Stimulated activated CD4-positive, alpha-beta T cell treated with anti-CD3 and anti-CD28 coated beads, Interleukin-15, amount 100 ng/mL, for 1 hour (primary cell): ENCODE results near the gene GNAO1.

Source experiments
- DNase-seq, 2 donors: peaks; one replicate each; pipeline ENCODE4 v3.0.0-alpha.2; 2020; ENCODE audit warnings: low read depth in 1 of 2, low spot score in 1 of 2

Gene GNAO1

GRCh38 chr16:56191156-56191815 lies at the start of gene GNAO1:
TSS of gene GNAO1 (plus strand) at chr16:56191489. CDS start at chr16:56192236, 747 bp downstream.
- peak; percentile 21 to 52 for DNase-seq

GRCh38 chr16:56143666-56144065 lies 47.6 kb upstream of the GNAO1 start:
- DNase-seq = no peak

GRCh38 chr16:56145369-56145768 lies 45.9 kb upstream of the GNAO1 start:
- DNase-seq = no peak

GRCh38 chr16:56151621-56152020 lies 39.7 kb upstream of the GNAO1 start:
- no peak for DNase-seq

- DNase-seq = no peak
Observed at GRCh38 chr16:56161658-56162057, 29.6 kb upstream of the GNAO1 start.

GRCh38 chr16:56163089-56163488 lies 28.2 kb upstream of the GNAO1 start:
- DNase-seq = no peak

- DNase-seq = no peak
Observed at GRCh38 chr16:56163938-56164337, 27.4 kb upstream of the GNAO1 start.

- no peak for DNase-seq
Observed at GRCh38 chr16:56164636-56165035, 26.7 kb upstream of the GNAO1 start.

GRCh38 chr16:56174411-56174810 lies 16.9 kb upstream of the GNAO1 start:
- DNase-seq = no peak

GRCh38 chr16:56181401-56181800 lies 9.9 kb upstream of the GNAO1 start:
- DNase-seq = no peak

GRCh38 chr16:56183266-56183665 lies 8.0 kb upstream of the GNAO1 start:
- DNase-seq = no peak

- DNase-seq = no peak
Observed at GRCh38 chr16:56190048-56190676, 1.1 kb upstream of the GNAO1 start.

- DNase-seq = no peak
Observed at GRCh38 chr16:56190677-56191155, 573 bp upstream of the GNAO1 start.

- no peak for DNase-seq
Observed at GRCh38 chr16:56191835-56192634, 746 bp downstream of the GNAO1 start.

GRCh38 chr16:56192635-56192945 lies 1.3 kb downstream of the GNAO1 start:
- no peak for DNase-seq

GRCh38 chr16:56192986-56193945 lies 2.0 kb downstream of the GNAO1 start:
- no peak for DNase-seq

GRCh38 chr16:56193951-56194726 lies 2.9 kb downstream of the GNAO1 start:
- DNase-seq = peak; percentile 43 to 64

- DNase-seq = no peak
Observed at GRCh38 chr16:56195151-56195550, 3.9 kb downstream of the GNAO1 start.

GRCh38 chr16:56196381-56196780 lies 5.1 kb downstream of the GNAO1 start:
- DNase-seq = no peak
